HPDE6-E6E7 (cell line): ENCODE data around the gene LGALS1.
"Not testable (repeated sequence)": the region's sequence is repeated elsewhere in the genome, so short reads cannot be mapped to it uniquely, and the experiment has no call there.

Source experiments
- DNase-seq: peaks from one replicate; pipeline ENCODE4 v3.0.0; 2011; ENCODE audit warnings: missing footprints; ENCODE audit errors: extremely low spot score

The LGALS1 gene

GRCh38 chr22:37686002-37686982 lies 10.9 kb downstream of the LGALS1 start, which contains the start of gene NOL12:
TSS of gene NOL12 (plus strand) at chr22:37686343. CDS start at chr22:37686393, 50 bp downstream.
- peak; percentile 55 for DNase-seq

GRCh38 chr22:37690407-37690806 lies 15.0 kb downstream of the LGALS1 start:
- no peak for DNase-seq

GRCh38 chr22:37690901-37691504 lies 15.6 kb downstream of the LGALS1 start:
- DNase-seq: peak; percentile 75

GRCh38 chr22:37692627-37693285 lies 17.3 kb downstream of the LGALS1 start:
- no peak for DNase-seq

GRCh38 chr22:37694131-37694530 lies 18.7 kb downstream of the LGALS1 start:
- DNase-seq: not testable (repeated sequence)

GRCh38 chr22:37696260-37696656 lies 20.8 kb downstream of the LGALS1 start:
- not testable (repeated sequence) for DNase-seq

GRCh38 chr22:37696657-37697537 lies 21.5 kb downstream of the LGALS1 start, which contains the start of gene TRIOBP:
TSS of gene TRIOBP (plus strand) at chr22:37697048. CDS start at chr22:37701366, 4,318 bp downstream.
- DNase-seq: peak; percentile 89

- no peak for DNase-seq
Measured at GRCh38 chr22:37697538-37697835, 22.1 kb downstream of the LGALS1 start.

GRCh38 chr22:37701141-37701786 lies 25.8 kb downstream of the LGALS1 start:
- DNase-seq: no peak

- DNase-seq: no peak
Measured at GRCh38 chr22:37703906-37704305, 28.5 kb downstream of the LGALS1 start.

- DNase-seq: no peak
Measured at GRCh38 chr22:37704645-37705044, 29.2 kb downstream of the LGALS1 start.

GRCh38 chr22:37705205-37705604 lies 29.8 kb downstream of the LGALS1 start:
- no peak for DNase-seq

GRCh38 chr22:37708580-37709444 lies 33.4 kb downstream of the LGALS1 start:
- DNase-seq: no peak

GRCh38 chr22:37709445-37709765 lies 34.0 kb downstream of the LGALS1 start:
- no peak for DNase-seq

GRCh38 chr22:37710675-37711074 lies 35.2 kb downstream of the LGALS1 start:
- no peak for DNase-seq

GRCh38 chr22:37711490-37711889 lies 36.1 kb downstream of the LGALS1 start:
- DNase-seq: no peak

GRCh38 chr22:37713761-37714160 lies 38.3 kb downstream of the LGALS1 start:
- no peak for DNase-seq

GRCh38 chr22:37714634-37715033 lies 39.2 kb downstream of the LGALS1 start:
- DNase-seq: no peak

- no peak for DNase-seq
Measured at GRCh38 chr22:37715760-37716159, 40.3 kb downstream of the LGALS1 start.

GRCh38 chr22:37716708-37717107 lies 41.3 kb downstream of the LGALS1 start:
- peak; percentile 49 for DNase-seq
